Measurements from ENCODE around the gene C9orf43. TPM values are rescaled to one million over a fixed set of nuclear protein-coding genes. Genes with fewer than 3 reads are reported as not detected.

C9orf43 gene
- total RNA-seq: under 1 TPM; 0.34 to 0.75 (median 0.66) TPM

GRCh38 chr9:113410207-113410864, at the start of gene C9orf43, which contains the start of gene POLE3:
TSS of gene C9orf43 (plus strand) at chr9:113410747. CDS start at chr9:113413494, 2,747 bp downstream.
TSS of gene POLE3 (minus strand) at chr9:113410675. CDS start at chr9:113410293, 382 bp downstream.
- TF ChIP-seq CTCF (IDR thresholded peaks at IDR 0.05; ENCODE audit: low read depth): no peak

GRCh38 chr9:113361304-113362018, 49.1 kb upstream of the C9orf43 start:
- no peak for TF ChIP-seq CTCF (IDR thresholded peaks at IDR 0.05; ENCODE audit: low read depth)

DNA sequence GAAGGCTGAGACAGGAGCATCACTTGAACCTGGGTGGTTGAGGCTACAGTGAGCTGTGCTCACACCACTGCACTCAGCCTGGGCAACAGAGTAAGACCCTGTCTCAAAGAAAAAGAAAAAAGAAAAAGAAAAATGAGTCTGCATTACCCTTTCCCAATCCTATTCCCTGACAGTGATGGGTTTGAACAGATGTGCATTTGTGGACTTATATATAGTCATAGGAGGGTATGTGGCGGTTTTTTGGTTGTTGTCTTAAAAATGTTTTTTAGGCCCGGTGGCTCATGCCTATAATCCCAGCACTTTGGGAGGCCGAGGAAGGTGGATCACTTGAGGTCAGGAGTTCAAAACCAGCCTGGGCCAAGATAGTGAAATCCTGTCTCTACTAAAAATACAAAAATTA, 47.2 kb upstream of the C9orf43 start:
- no peak for TF ChIP-seq CTCF (IDR thresholded peaks at IDR 0.05; ENCODE audit: low read depth)

DNA sequence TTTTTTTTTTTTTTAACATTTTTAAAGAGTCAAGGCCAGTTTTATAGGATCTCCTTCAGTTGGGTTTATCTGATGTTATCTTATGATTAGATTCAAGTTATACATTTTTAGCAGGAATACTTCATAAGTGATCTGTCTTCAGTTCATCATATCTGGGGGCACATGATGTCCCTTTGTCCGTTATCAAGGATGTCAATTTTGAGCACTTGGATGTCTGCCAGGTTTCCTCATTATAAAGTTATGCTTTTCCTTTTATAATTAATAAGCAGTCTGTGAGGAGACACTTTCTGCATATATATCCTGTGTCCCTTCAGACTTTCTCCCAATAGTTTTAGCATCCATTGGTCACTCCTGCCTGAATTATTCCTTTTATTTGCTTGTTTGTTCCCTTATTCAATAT, 45.6 kb upstream of the C9orf43 start:
- TF ChIP-seq CTCF (IDR thresholded peaks at IDR 0.05; ENCODE audit: low read depth): no peak

GRCh38 chr9:113368348-113368981, 42.1 kb upstream of the C9orf43 start:
- no peak for TF ChIP-seq CTCF (IDR thresholded peaks at IDR 0.05; ENCODE audit: low read depth)

- TF ChIP-seq CTCF (IDR thresholded peaks at IDR 0.05; ENCODE audit: low read depth): no peak
Observed at GRCh38 chr9:113368982-113369854, 41.3 kb upstream of the C9orf43 start.
